HG03060 (cell line): ENCODE data around the gene C2CD4A.
"Not testable (repeated sequence)": the region's sequence is repeated elsewhere in the genome, so short reads cannot be mapped to it uniquely, and the experiment has no call there.

Experiments used
- ATAC-seq: cut with Tn5 transposase; IDR thresholded peaks from one replicate; pipeline ENCODE4 v1.9.1; 2021; ENCODE audit warnings: low read depth, moderate number of reproducible peaks; ENCODE audit not compliant: unreplicated experiment

C2CD4A gene

GRCh38 chr15:62066663-62067447 is at the start of gene C2CD4A:
Gene C2CD4A, plus strand, starts transcription at chr15:62066977. Its CDS starts 637 bp downstream, at chr15:62067614.
- no peak for ATAC-seq

GRCh38 chr15:62020576-62021160 is 46.1 kb upstream of the C2CD4A start:
- ATAC-seq, result no peak

GRCh38 chr15:62021991-62022600 is 44.7 kb upstream of the C2CD4A start:
- no peak for ATAC-seq

- ATAC-seq, result no peak
Observed at GRCh38 chr15:62026487-62027262, 40.1 kb upstream of the C2CD4A start.

GRCh38 chr15:62027263-62027565 is 39.6 kb upstream of the C2CD4A start:
- no peak for ATAC-seq

GRCh38 chr15:62027916-62028315 is 38.9 kb upstream of the C2CD4A start:
- no peak for ATAC-seq

- ATAC-seq, result no peak
Observed at GRCh38 chr15:62035256-62035924, 31.4 kb upstream of the C2CD4A start.

- ATAC-seq, result no peak
Observed at GRCh38 chr15:62046078-62046743, 20.6 kb upstream of the C2CD4A start.

- ATAC-seq, result no peak
Observed at GRCh38 chr15:62047282-62047827, 19.4 kb upstream of the C2CD4A start.

- ATAC-seq, result not testable (repeated sequence)
Observed at GRCh38 chr15:62048254-62048653, 18.5 kb upstream of the C2CD4A start.

- no peak for ATAC-seq
Observed at GRCh38 chr15:62050115-62050514, 16.7 kb upstream of the C2CD4A start.

- ATAC-seq, result no peak
Observed at GRCh38 chr15:62051166-62051565, 15.6 kb upstream of the C2CD4A start.

- no peak for ATAC-seq
Observed at GRCh38 chr15:62052713-62053112, 14.1 kb upstream of the C2CD4A start.

- ATAC-seq, result no peak
Observed at GRCh38 chr15:62053439-62054085, 13.2 kb upstream of the C2CD4A start.

- no peak for ATAC-seq
Observed at GRCh38 chr15:62054979-62055378, 11.8 kb upstream of the C2CD4A start.

GRCh38 chr15:62057341-62057980 is 9.3 kb upstream of the C2CD4A start:
- ATAC-seq, result no peak

GRCh38 chr15:62058327-62059028 is 8.3 kb upstream of the C2CD4A start:
- no peak for ATAC-seq

- ATAC-seq, result no peak
Observed at GRCh38 chr15:62059108-62059815, 7.5 kb upstream of the C2CD4A start.
